C4-2B (cell line): ENCODE results near the gene TRPM5.

Experiments used
- ZFX ChIP-seq: fragments of 450-650 bp; IDR thresholded peaks from 2 replicates; pipeline ENCODE4 v1.6.1; 2017
- TF ChIP-seq, protein P1 (sequence below): fragments of 450-650 bp; conservative IDR thresholded peaks from 2 replicates; pipeline ENCODE4 v1.5.1; 2017; ENCODE audit warnings: mild to moderate bottlenecking

DNA sequence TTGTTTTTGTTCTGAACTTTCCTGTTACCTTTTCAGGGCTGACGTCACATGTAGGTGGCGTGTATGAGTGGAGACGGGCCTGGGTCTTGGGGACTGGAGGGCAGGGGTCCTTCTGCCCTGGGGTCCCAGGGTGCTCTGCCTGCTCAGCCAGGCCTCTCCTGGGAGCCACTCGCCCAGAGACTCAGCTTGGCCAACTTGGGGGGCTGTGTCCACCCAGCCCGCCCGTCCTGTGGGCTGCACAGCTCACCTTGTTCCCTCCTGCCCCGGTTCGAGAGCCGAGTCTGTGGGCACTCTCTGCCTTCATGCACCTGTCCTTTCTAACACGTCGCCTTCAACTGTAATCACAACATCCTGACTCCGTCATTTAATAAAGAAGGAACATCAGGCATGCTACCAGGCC is 47.3 kb downstream of the TRPM5 start:
- TF ChIP-seq, protein P1, sequence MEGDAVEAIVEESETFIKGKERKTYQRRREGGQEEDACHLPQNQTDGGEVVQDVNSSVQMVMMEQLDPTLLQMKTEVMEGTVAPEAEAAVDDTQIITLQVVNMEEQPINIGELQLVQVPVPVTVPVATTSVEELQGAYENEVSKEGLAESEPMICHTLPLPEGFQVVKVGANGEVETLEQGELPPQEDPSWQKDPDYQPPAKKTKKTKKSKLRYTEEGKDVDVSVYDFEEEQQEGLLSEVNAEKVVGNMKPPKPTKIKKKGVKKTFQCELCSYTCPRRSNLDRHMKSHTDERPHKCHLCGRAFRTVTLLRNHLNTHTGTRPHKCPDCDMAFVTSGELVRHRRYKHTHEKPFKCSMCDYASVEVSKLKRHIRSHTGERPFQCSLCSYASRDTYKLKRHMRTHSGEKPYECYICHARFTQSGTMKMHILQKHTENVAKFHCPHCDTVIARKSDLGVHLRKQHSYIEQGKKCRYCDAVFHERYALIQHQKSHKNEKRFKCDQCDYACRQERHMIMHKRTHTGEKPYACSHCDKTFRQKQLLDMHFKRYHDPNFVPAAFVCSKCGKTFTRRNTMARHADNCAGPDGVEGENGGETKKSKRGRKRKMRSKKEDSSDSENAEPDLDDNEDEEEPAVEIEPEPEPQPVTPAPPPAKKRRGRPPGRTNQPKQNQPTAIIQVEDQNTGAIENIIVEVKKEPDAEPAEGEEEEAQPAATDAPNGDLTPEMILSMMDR, result no peak
- no peak for TF ChIP-seq ZFX
